ENCODE data around the gene GRID2IP. TPM values are rescaled to one million over a fixed set of nuclear protein-coding genes. Genes with fewer than 3 reads are reported as not detected.
"Not testable (repeated sequence)": the region's sequence is repeated elsewhere in the genome, so short reads cannot be mapped to it uniquely, and the experiment has no call there.

Gene GRID2IP
- total RNA-seq, 2 donors from 2014 or later: 0.73 to 2.6 TPM

DNA sequence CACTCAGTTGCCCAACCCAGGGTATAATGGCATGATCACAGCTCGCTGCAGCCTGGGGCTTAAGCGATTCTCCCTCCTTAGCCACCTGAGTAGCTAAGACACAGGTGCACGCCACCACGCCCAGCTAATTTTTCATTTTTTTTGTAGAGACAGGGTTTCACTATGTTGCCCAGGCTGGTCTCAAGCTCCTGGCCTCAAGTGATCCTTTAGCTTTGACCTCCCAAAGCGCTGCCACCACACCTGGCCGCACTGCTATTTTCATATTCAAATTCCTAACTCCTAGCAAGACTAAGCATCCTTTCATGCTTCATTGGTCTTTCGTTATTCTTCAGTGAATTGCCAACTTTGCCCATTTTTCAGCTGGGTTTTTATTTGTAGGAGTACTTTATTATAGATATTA is 73.1 kb downstream of the GRID2IP start:
- WGBS: 90% methylated on average over 7 of the region's 7 CpGs
- TF ChIP-seq POLR2AphosphoS5 (IDR thresholded peaks at IDR 0.05) (no peak), POLR2A (IDR thresholded peaks at IDR 0.05) (no peak)
- TF ChIP-seq, protein P1, sequence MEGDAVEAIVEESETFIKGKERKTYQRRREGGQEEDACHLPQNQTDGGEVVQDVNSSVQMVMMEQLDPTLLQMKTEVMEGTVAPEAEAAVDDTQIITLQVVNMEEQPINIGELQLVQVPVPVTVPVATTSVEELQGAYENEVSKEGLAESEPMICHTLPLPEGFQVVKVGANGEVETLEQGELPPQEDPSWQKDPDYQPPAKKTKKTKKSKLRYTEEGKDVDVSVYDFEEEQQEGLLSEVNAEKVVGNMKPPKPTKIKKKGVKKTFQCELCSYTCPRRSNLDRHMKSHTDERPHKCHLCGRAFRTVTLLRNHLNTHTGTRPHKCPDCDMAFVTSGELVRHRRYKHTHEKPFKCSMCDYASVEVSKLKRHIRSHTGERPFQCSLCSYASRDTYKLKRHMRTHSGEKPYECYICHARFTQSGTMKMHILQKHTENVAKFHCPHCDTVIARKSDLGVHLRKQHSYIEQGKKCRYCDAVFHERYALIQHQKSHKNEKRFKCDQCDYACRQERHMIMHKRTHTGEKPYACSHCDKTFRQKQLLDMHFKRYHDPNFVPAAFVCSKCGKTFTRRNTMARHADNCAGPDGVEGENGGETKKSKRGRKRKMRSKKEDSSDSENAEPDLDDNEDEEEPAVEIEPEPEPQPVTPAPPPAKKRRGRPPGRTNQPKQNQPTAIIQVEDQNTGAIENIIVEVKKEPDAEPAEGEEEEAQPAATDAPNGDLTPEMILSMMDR (IDR thresholded peaks at IDR 0.05): no peak
- Histone ChIP-seq H3K27ac (no peak overlapping the region), H3K9me3 (no peaks in the 10 kb centered on the region), H3K4me3 (no peak overlapping the region), H3K27me3 (replicated peaks; ENCODE audit: insufficient read depth) (no peaks in the 10 kb centered on the region), H3K36me3 (no peaks in the 10 kb centered on the region), H3K4me1 (replicated peaks) (peaks cover 13% of the 10 kb centered on the region)
- intact Hi-C loops (cut with DNase I): no loop called here
- no peak for DNase-seq (ENCODE audit: low spot score)

DNA sequence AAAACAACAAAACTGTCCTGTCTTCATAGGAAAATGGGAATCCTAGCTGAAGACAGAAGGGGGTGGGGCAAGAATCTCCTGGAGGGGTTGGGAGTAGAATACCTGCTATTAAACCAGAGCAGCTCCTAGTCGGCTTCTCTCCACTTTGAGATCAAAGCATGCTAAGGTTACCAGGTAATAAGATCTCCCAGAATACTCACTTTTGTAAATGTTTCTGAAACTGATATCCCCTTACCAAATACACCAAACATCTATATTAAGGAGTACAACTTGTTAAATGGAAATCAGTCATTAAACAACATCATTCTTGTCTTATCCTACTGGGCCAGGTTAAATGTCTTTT is 74.0 kb downstream of the GRID2IP start:
- Histone ChIP-seq H3K36me3 (no peaks in the 10 kb centered on the region), H3K27ac (no peak overlapping the region), H3K4me1 (replicated peaks) (peaks cover 13% of the 10 kb centered on the region), H3K4me3 (no peak overlapping the region), H3K9me3 (no peaks in the 10 kb centered on the region), H3K27me3 (replicated peaks; ENCODE audit: insufficient read depth) (no peaks in the 10 kb centered on the region)
- intact Hi-C loops (cut with DNase I): no loop called here
- TF ChIP-seq, protein P1 (IDR thresholded peaks at IDR 0.05): no peak
- TF ChIP-seq POLR2A (IDR thresholded peaks at IDR 0.05): no peak
- TF ChIP-seq POLR2AphosphoS5 (IDR thresholded peaks at IDR 0.05): no peak
- DNase-seq (ENCODE audit: low spot score): no peak
- 47% methylated on average over 1 of the region's 1 CpG for WGBS

GRCh38 chr7:6476596-6477317 is 74.5 kb downstream of the GRID2IP start:
- Histone ChIP-seq H3K9me3 (no peaks in the 10 kb centered on the region), H3K4me3 (no peak overlapping the region), H3K27me3 (replicated peaks; ENCODE audit: insufficient read depth) (no peaks in the 10 kb centered on the region), H3K27ac (no peak overlapping the region), H3K4me1 (replicated peaks) (peaks cover 13% of the 10 kb centered on the region), H3K36me3 (no peaks in the 10 kb centered on the region)
- intact Hi-C loops (cut with DNase I): no loop called here
- TF ChIP-seq POLR2AphosphoS5 (IDR thresholded peaks at IDR 0.05) (no peak), POLR2A (IDR thresholded peaks at IDR 0.05) (no peak)
- TF ChIP-seq, protein P1 (IDR thresholded peaks at IDR 0.05): no peak
- WGBS: 69% methylated on average over 7 of the region's 7 CpGs
- DNase-seq (ENCODE audit: low spot score): no peak

DNA sequence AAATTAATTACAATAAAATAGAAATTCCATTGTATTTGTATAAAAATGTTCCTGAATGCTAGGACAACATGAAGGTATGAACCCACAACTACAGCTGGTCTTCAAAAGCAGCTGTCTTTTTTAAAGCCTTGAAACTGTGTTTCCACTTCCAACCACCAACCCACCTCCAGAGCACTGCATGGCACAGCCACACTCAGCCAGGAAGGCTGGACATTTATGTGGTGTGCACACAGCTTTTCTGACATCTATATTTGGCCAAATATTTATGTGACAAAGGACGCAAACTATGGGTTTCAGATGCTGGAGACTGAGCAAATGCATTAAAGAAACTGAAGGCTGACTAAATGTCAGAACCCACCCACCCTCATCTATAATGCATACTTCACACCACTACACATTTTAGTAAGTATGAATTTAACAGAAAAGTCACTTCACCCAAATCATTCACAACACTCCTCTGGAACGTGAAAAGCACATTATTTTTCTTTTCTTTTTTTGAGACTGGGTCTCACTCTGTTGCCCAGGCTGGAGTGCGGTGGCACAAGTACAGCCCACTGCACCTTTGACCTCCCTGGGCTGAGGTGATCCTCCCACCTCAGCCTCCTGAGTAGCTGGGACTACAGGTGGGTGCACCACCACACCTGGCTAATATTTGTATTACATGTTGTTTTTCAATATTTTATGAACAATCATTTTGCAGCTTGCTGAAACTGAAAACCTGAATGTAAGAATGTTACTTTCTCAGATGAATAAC is 75.7 kb downstream of the GRID2IP start:
- no peak overlapping the region for H3K27ac ChIP-seq
- H3K9me3 ChIP-seq: no peaks in the 10 kb centered on the region
- TF ChIP-seq, protein P1 (IDR thresholded peaks at IDR 0.05): no peak
- TF ChIP-seq POLR2AphosphoS5 (IDR thresholded peaks at IDR 0.05): no peak
- TF ChIP-seq POLR2A (IDR thresholded peaks at IDR 0.05): no peak
- DNase-seq (ENCODE audit: low spot score): no peak
- 84% methylated on average over 3 of the region's 3 CpGs for WGBS
- intact Hi-C loops (cut with DNase I): no loop called here
- H3K36me3 ChIP-seq: no peaks in the 10 kb centered on the region
- H3K27me3 ChIP-seq (replicated peaks; ENCODE audit: insufficient read depth): no peaks in the 10 kb centered on the region
- H3K4me3 ChIP-seq: no peak overlapping the region
- H3K4me1 ChIP-seq (replicated peaks): peaks cover 13% of the 10 kb centered on the region

- intact Hi-C loops (cut with DNase I): no loop called here
- Histone ChIP-seq H3K9me3 (no peaks in the 10 kb centered on the region), H3K27me3 (replicated peaks; ENCODE audit: insufficient read depth) (no peaks in the 10 kb centered on the region), H3K36me3 (no peaks in the 10 kb centered on the region), H3K27ac (no peak overlapping the region), H3K4me3 (no peak overlapping the region), H3K4me1 (replicated peaks) (no peaks in the 10 kb centered on the region)
- no peak for DNase-seq (ENCODE audit: low spot score)
- TF ChIP-seq, protein P1 (IDR thresholded peaks at IDR 0.05): no peak
- TF ChIP-seq POLR2A (IDR thresholded peaks at IDR 0.05): no peak
- TF ChIP-seq POLR2AphosphoS5 (IDR thresholded peaks at IDR 0.05): no peak
- 94% methylated on average over 8 of the region's 8 CpGs for WGBS
Measured at GRCh38 chr7:6465862-6466261, 85.4 kb downstream of the GRID2IP start.

DNA sequence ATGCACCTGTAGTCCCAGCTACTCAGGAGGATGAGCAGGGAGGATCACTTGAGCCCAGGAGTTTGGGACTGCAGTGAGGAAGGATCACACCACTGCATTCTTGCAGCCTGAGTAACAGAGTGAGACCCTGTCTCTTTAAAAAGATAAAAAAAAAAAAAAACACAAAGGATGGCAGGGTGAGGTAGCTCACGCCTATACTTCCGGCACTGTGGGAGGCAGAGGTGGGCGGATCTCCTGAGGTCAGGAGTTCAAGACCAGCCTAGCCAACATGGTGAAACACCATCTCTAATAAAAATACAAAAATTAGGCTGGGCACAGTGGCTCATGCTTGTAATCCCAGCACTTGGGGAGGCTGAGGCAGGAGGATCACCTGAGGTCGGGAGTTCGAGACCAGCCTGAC is 87.7 kb downstream of the GRID2IP start:
- H3K4me1 ChIP-seq (replicated peaks); DNase-seq (ENCODE audit: low spot score); H3K4me3 ChIP-seq; H3K36me3 ChIP-seq; H3K27me3 ChIP-seq (replicated peaks; ENCODE audit: insufficient read depth); H3K9me3 ChIP-seq; H3K27ac ChIP-seq; intact Hi-C loops (cut with DNase I): not testable (repeated sequence)
- WGBS: 87% methylated on average over 5 of the region's 5 CpGs

Measured in prostate gland (tissue), 2 donors.